Suprapubic skin (tissue), 4 donors: Measurements from ENCODE around the gene PCBP3. TPM values are rescaled to one million over a fixed set of nuclear protein-coding genes. Genes with fewer than 3 reads are reported as not detected.

Source experiments
- DNase-seq, 2 donors: peaks; one replicate each; pipeline ENCODE4 v3.0.0-alpha.2; 2019; ENCODE audit warnings: low spot score in 2 of 2
- H3K27ac ChIP-seq: fragments of 200-600 bp; sonication (generic); one replicate; pipeline ENCODE4 v1.5.1; 2019
- H3K27me3 ChIP-seq: fragments of 200-600 bp; sonication (generic); one replicate; pipeline ENCODE4 v1.5.1; 2019
- H3K36me3 ChIP-seq: fragments of 200-600 bp; sonication (generic); one replicate; pipeline ENCODE4 v1.5.1; 2019
- H3K4me1 ChIP-seq: fragments of 200-600 bp; sonication (generic); one replicate; pipeline ENCODE4 v1.5.1; 2019
- H3K4me3 ChIP-seq: fragments of 200-600 bp; sonication (generic); one replicate; pipeline ENCODE4 v1.5.1; 2019; ENCODE audit warnings: mild to moderate bottlenecking
- H3K9me3 ChIP-seq: fragments of 200-600 bp; sonication (generic); one replicate; pipeline ENCODE4 v1.5.1; 2019
- EP300 ChIP-seq: sonication (generic); formaldehyde crosslinking; IDR thresholded peaks from one replicate; pipeline ENCODE4 v1.6.1; 2017; ENCODE audit warnings: antibody characterized with exemption
- POLR2A ChIP-seq, 2 donors: fragments of 450-650 bp; IDR thresholded peaks; one replicate each; pipeline ENCODE4 v1.6.1; 2017; ENCODE audit warnings: antibody characterized with exemption in 2 of 2, mild to moderate bottlenecking in 2 of 2, moderate library complexity in 2 of 2
- POLR2AphosphoS5 ChIP-seq, 3 donors: sonication (generic); formaldehyde crosslinking; IDR thresholded peaks; one replicate each; pipeline ENCODE4 v1.6.1; 2017; ENCODE audit warnings: antibody characterized with exemption in 3 of 3
- WGBS: methylation state at CpG from one replicate; pipeline ENCODE4 v1.1.5; 2018; 5-methylcytosine and 5-hydroxymethylcytosine counted together
- total RNA-seq, 4 donors: library from RNA; depleted of rRNA; stranded (reverse); fragments of >200 nt; gene quantifications; one replicate each; pipeline ENCODE4 v1.1.0, GENCODE V29; 2016
- TF ChIP-seq, protein P1 (sequence below), 2 donors: fragments of 200-600 bp in 1 of 2; fragments of 450-650 bp in 1 of 2; sonication (generic) in 1 of 2; IDR thresholded peaks; one replicate each; pipeline ENCODE4 v1.5.1; 2016 to 2019; ENCODE audit warnings: antibody characterized with exemption in 2 of 2, mild to moderate bottlenecking in 1 of 2, moderate library complexity in 1 of 2

Gene PCBP3
- total RNA-seq, 4 donors from 2014 or later: 0.97 to 7.3 (median 2.7) TPM

DNA sequence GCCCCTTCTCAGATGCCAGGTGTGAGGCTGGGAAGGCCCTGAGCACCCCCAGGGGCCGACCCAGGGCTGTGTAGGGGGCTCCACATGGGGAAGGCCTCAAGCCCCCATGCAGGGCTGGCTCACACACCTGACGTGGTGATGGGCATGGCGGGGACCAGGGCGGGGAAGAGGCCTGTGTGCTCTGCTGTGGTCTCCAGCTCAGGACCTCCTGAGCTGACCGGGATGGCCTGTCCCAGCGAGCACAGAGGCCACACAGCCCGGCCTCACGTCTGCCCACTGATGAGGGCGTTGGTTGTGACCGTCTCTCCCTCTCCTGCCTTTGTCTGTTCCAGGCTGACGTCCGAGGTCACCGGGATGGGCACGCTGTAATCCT, 297.8 kb downstream of the PCBP3 start:
- Histone ChIP-seq H3K36me3 (no peaks in the 10 kb centered on the region), H3K27me3 (no peaks in the 10 kb centered on the region), H3K27ac (no peak overlapping the region), H3K9me3 (no peaks in the 10 kb centered on the region), H3K4me3 (no peak overlapping the region), H3K4me1 (no peaks in the 10 kb centered on the region)
- no peak for DNase-seq
- TF ChIP-seq POLR2AphosphoS5 (IDR thresholded peaks at IDR 0.05) (no peak), EP300 (no peak), POLR2A (IDR thresholded peaks at IDR 0.05) (no peak)
- TF ChIP-seq, protein P1, sequence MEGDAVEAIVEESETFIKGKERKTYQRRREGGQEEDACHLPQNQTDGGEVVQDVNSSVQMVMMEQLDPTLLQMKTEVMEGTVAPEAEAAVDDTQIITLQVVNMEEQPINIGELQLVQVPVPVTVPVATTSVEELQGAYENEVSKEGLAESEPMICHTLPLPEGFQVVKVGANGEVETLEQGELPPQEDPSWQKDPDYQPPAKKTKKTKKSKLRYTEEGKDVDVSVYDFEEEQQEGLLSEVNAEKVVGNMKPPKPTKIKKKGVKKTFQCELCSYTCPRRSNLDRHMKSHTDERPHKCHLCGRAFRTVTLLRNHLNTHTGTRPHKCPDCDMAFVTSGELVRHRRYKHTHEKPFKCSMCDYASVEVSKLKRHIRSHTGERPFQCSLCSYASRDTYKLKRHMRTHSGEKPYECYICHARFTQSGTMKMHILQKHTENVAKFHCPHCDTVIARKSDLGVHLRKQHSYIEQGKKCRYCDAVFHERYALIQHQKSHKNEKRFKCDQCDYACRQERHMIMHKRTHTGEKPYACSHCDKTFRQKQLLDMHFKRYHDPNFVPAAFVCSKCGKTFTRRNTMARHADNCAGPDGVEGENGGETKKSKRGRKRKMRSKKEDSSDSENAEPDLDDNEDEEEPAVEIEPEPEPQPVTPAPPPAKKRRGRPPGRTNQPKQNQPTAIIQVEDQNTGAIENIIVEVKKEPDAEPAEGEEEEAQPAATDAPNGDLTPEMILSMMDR (IDR thresholded peaks at IDR 0.05): no peak
- 94% methylated on average over 14 of the region's 14 CpGs for WGBS

DNA sequence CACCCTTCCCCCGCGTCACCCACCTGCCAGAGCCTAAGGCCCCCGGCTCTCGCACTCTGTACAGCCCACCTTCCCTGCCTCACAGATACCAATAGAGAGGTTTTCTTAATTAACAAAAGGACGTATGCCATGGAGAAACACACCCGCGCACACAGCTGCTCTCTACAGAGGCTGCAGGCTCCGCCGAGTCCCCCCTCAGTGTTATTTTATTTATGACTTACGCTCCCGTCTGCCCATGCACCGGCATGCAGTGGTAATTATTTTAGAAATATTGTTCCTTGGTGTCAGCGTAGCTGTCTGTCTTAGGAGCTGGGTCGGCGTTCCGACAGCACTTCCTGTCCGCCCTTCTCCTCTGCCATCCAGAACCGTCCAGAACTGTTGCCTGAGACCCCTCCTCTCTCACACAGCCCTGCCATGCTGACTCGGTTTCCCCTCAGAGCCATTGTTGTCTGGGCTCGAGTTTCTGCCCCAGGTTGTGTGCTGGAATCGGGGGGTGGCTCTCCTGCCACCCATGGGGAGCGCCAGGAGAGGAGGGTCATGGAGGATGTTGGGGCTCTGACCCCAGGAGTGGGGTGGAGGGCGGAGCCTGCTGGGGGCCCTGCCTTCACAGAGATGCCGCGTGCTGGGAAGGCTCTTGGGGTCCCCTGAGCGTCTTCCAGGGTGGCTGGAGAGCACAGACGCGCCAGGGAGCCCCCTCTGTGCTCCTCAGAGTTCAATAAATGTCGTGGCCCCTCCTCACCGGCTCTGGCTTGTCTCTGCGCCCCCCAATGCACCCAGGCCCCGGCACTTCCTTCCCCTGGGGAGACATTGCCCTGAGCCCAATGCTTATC, 298.4 kb downstream of the PCBP3 start:
- H3K36me3 ChIP-seq: no peaks in the 10 kb centered on the region
- TF ChIP-seq, protein P1 (IDR thresholded peaks at IDR 0.05): no peak
- TF ChIP-seq POLR2A (IDR thresholded peaks at IDR 0.05) (no peak), POLR2AphosphoS5 (IDR thresholded peaks at IDR 0.05) (no peak), EP300 (no peak)
- no peak for DNase-seq
- no peaks in the 10 kb centered on the region for H3K27me3 ChIP-seq
- no peaks in the 10 kb centered on the region for H3K4me1 ChIP-seq
- no peak overlapping the region for H3K27ac ChIP-seq
- no peak overlapping the region for H3K4me3 ChIP-seq
- H3K9me3 ChIP-seq: no peaks in the 10 kb centered on the region
- WGBS: 76% methylated on average over 30 of the region's 32 CpGs

DNA sequence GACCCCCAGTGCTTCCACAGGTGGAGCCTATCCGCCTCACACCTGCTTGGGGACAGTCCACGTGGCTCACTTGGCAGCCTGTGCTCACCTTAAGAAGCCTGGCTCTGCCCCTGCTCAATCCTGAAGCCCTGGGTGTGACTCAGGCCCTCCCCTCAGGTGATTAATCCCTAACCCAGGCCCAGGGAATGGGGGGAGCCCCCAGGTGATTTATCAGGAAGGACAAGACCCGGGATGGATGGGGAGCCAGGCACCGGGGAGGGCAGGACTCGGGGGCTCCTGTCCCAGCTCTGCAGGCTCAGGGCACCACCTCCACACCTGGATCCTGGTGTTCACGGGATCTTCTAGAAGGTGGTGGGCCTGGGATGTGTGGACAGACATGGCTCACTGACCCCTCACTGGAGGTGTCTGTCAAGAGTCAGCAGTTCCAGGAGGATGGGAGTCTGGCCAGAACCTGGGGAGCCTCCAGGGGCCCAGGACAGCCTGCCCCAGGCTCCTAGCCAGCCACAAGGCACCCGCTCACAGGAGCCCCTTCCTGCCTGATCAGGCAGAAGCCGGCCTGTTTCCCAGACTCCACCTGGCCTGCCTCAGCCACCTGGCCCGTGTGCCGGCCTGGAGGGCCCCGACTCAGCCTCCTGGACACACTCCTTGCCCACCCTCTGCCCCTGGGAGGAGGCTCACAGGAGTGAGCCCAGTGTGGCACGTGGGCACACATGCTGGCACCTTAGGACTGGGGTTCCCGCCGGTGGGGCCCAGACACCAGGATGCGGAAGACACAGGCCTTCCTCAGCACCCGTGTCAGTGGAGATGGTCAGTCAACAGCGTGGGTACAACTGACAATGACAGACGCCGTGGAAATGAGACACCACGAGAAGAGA, 299.5 kb downstream of the PCBP3 start:
- no peak overlapping the region for H3K4me3 ChIP-seq
- no peaks in the 10 kb centered on the region for H3K36me3 ChIP-seq
- TF ChIP-seq POLR2A (IDR thresholded peaks at IDR 0.05): no peak
- TF ChIP-seq, protein P1 (IDR thresholded peaks at IDR 0.05): no peak
- no peak for TF ChIP-seq POLR2AphosphoS5 (IDR thresholded peaks at IDR 0.05)
- no peak for TF ChIP-seq EP300
- no peaks in the 10 kb centered on the region for H3K4me1 ChIP-seq
- H3K9me3 ChIP-seq: no peaks in the 10 kb centered on the region
- no peaks in the 10 kb centered on the region for H3K27me3 ChIP-seq
- no peak for DNase-seq
- no peak overlapping the region for H3K27ac ChIP-seq
- WGBS: 72% methylated on average over 4 of the region's 20 CpGs

DNA sequence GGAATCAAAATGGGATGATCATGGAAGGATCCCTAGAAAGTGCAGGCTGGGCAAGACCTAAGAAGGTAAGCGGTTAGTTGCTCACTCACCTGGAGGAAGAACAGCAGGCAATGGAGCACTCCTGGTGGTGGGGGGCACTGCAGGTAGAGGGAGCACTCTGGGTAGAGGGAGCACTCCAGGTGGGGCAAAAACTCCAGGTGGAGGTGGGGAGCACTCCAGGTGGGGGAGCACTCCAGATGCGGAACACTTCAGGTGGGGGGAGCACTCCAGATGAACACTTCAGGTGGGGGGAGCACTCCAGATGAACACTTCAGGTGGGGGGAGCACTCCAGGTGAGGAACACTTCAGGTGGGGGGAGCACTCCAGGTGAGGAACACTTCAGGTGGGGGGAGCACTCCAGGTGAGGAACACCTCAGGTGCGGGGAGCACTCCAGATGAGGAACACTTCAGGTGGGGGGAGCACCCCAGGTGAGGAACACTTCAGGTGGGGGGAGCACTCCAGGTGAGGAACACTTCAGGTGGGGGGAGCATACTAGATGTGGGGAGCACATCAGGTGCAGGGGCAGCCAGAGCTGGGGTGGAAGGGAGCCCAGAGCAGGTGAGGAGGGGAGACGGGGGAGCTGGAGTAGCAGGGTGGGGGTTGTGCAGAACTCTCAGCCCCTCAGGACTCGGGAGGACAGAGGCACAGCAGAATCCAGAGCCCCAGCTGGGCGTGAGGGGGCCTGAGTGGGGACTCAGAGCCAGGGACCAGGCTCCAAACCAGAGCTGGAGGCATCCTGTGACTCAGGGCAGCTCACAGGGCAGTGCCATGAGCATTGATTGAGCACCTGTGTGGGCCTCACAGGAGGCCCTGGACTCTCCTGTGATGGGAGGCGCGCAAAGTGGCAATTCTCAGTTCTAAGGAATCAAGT, 300.4 kb downstream of the PCBP3 start:
- Histone ChIP-seq H3K27me3 (no peaks in the 10 kb centered on the region), H3K4me3 (no peak overlapping the region), H3K36me3 (no peaks in the 10 kb centered on the region), H3K4me1 (peaks cover 2% of the 10 kb centered on the region), H3K9me3 (no peaks in the 10 kb centered on the region), H3K27ac (no peak overlapping the region)
- no peak for DNase-seq
- 82% methylated on average over 5 of the region's 8 CpGs for WGBS
- TF ChIP-seq EP300: no peak
- TF ChIP-seq, protein P1 (IDR thresholded peaks at IDR 0.05): no peak
